Measurements from ENCODE around the gene NEDD4L.

The NEDD4L gene

GRCh38 chr18:58144106-58144505 lies 100.1 kb downstream of the NEDD4L start:
- Histone ChIP-seq H3K27ac (ENCODE audit: low read depth, low read length) (no peak overlapping the region), H3K9ac (ENCODE audit: low read depth in 1 of 2, low read length in 2 of 2) (no peak overlapping the region), H3K9me3 (ENCODE audit: control insufficient read depth in 1 of 2, low read length in 2 of 2) (no peaks in the 10 kb centered on the region), H3K36me3 (ENCODE audit: control insufficient read depth in 1 of 2, insufficient read depth in 2 of 2, low read length in 2 of 2) (no peaks in the 10 kb centered on the region), H3K4me1 (ENCODE audit: control insufficient read depth in 1 of 2, insufficient read depth in 2 of 2, low read length in 2 of 2) (peaks cover 2 to 14% of the 10 kb centered on the region in 2 donors), H3K27me3 (ENCODE audit: control insufficient read depth in 1 of 2, insufficient read depth in 2 of 2, low read length in 2 of 2) (no peaks in the 10 kb centered on the region), H3K4me3 (ENCODE audit: low read depth in 1 of 2, low read length in 2 of 2) (no peak overlapping the region)

- Histone ChIP-seq H3K9me3 (ENCODE audit: control insufficient read depth in 1 of 2, low read length in 2 of 2) (no peaks in the 10 kb centered on the region), H3K4me1 (ENCODE audit: control insufficient read depth in 1 of 2, insufficient read depth in 2 of 2, low read length in 2 of 2) (peaks cover 5 to 19% of the 10 kb centered on the region in 2 donors), H3K4me3 (ENCODE audit: low read depth in 1 of 2, low read length in 2 of 2) (no peak overlapping the region), H3K27ac (ENCODE audit: low read depth, low read length) (no peak overlapping the region), H3K9ac (ENCODE audit: low read depth in 1 of 2, low read length in 2 of 2) (no peak overlapping the region), H3K36me3 (ENCODE audit: control insufficient read depth in 1 of 2, insufficient read depth in 2 of 2, low read length in 2 of 2) (no peaks in the 10 kb centered on the region), H3K27me3 (ENCODE audit: control insufficient read depth in 1 of 2, insufficient read depth in 2 of 2, low read length in 2 of 2) (no peaks in the 10 kb centered on the region)
These were observed 100.8 kb downstream of the NEDD4L start for GRCh38 chr18:58144671-58145285.

DNA sequence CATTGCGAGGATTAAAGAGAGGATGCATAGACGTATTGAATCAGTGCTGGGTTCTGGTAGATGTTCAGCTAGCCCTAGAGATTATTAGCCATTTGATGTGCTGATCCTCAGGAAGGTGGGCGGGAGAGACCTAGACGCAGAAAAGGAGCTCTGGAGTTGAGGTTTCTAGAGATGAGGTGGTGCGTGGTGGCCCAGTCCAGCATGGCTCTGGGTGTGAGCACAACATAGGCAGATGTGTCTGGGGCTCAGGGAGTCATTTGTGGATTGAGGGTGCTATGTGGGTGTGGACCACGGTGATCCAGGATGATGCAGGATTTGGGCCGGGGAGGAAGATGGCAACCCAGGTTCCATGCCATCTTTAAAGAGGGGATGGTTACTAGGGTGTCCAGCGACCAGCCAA lies 102.1 kb downstream of the NEDD4L start:
- Histone ChIP-seq H3K27me3 (ENCODE audit: control insufficient read depth in 1 of 2, insufficient read depth in 2 of 2, low read length in 2 of 2) (no peaks in the 10 kb centered on the region), H3K9ac (ENCODE audit: low read depth in 1 of 2, low read length in 2 of 2) (no peak overlapping the region), H3K36me3 (ENCODE audit: control insufficient read depth in 1 of 2, insufficient read depth in 2 of 2, low read length in 2 of 2) (no peaks in the 10 kb centered on the region), H3K4me1 (ENCODE audit: control insufficient read depth in 1 of 2, insufficient read depth in 2 of 2, low read length in 2 of 2) (peaks cover 5 to 15% of the 10 kb centered on the region in 2 donors), H3K4me3 (ENCODE audit: low read depth in 1 of 2, low read length in 2 of 2) (no peak overlapping the region), H3K9me3 (ENCODE audit: control insufficient read depth in 1 of 2, low read length in 2 of 2) (no peaks in the 10 kb centered on the region), H3K27ac (ENCODE audit: low read depth, low read length) (no peak overlapping the region)

DNA sequence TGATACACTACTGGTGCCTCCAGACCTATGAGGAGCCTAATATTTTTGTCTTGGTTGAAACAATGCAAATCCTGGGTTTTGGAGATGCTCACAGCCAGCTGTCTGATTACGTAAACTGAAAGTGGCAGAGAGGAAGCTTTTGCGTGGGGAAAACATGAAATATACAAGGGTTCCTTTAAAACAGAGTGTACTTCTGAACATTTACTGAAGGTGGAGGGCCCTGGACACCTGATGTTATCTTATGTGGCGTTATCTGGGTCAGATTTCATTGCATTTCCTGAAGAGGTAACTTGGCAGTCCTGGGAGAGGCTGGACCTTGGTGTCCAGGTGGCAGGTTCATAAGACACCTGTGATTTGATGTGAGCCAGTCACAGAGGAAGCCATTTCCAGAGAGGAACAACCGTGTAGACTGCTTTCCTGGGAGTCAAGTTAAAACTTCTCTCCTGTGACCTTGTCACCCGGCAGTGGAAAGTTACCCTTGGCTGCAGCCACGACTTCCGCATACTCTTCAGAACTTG lies 105.0 kb downstream of the NEDD4L start:
- H3K4me3 ChIP-seq (ENCODE audit: low read depth in 1 of 2, low read length in 2 of 2): no peak overlapping the region
- H3K27ac ChIP-seq (ENCODE audit: low read depth, low read length): no peak overlapping the region
- H3K9me3 ChIP-seq (ENCODE audit: control insufficient read depth in 1 of 2, low read length in 2 of 2): no peaks in the 10 kb centered on the region
- peaks cover 5 to 15% of the 10 kb centered on the region in 2 donors for H3K4me1 ChIP-seq (ENCODE audit: control insufficient read depth in 1 of 2, insufficient read depth in 2 of 2, low read length in 2 of 2)
- no peak overlapping the region for H3K9ac ChIP-seq (ENCODE audit: low read depth in 1 of 2, low read length in 2 of 2)
- H3K27me3 ChIP-seq (ENCODE audit: control insufficient read depth in 1 of 2, insufficient read depth in 2 of 2, low read length in 2 of 2): no peaks in the 10 kb centered on the region
- H3K36me3 ChIP-seq (ENCODE audit: control insufficient read depth in 1 of 2, insufficient read depth in 2 of 2, low read length in 2 of 2): no peaks in the 10 kb centered on the region

DNA sequence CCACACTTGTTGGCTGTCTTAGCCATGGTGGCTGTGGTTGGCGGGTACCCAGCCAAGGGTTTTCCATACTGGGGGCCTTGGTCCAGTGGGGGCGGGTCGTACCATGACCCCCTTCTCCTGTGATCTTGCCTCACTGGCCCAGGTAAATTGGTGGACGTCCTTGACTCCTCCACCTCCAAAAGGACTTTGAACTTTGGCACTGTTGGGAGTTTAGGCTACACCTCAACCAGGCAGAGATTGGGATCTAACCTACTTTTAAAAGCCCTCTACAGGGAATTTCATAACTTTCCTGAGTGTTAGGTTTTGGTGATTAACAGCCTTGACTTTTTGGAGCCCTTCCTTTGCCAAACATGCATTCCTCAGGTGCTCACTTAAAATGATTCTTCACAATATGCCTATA lies 106.7 kb downstream of the NEDD4L start:
- Histone ChIP-seq H3K9ac (ENCODE audit: low read depth in 1 of 2, low read length in 2 of 2) (no peak overlapping the region), H3K36me3 (ENCODE audit: control insufficient read depth in 1 of 2, insufficient read depth in 2 of 2, low read length in 2 of 2) (no peaks in the 10 kb centered on the region), H3K9me3 (ENCODE audit: control insufficient read depth in 1 of 2, low read length in 2 of 2) (no peaks in the 10 kb centered on the region), H3K27ac (ENCODE audit: low read depth, low read length) (no peak overlapping the region), H3K27me3 (ENCODE audit: control insufficient read depth in 1 of 2, insufficient read depth in 2 of 2, low read length in 2 of 2) (no peaks in the 10 kb centered on the region), H3K4me3 (ENCODE audit: low read depth in 1 of 2, low read length in 2 of 2) (no peak overlapping the region), H3K4me1 (ENCODE audit: control insufficient read depth in 1 of 2, insufficient read depth in 2 of 2, low read length in 2 of 2) (peaks cover 5 to 15% of the 10 kb centered on the region in 2 donors)

DNA sequence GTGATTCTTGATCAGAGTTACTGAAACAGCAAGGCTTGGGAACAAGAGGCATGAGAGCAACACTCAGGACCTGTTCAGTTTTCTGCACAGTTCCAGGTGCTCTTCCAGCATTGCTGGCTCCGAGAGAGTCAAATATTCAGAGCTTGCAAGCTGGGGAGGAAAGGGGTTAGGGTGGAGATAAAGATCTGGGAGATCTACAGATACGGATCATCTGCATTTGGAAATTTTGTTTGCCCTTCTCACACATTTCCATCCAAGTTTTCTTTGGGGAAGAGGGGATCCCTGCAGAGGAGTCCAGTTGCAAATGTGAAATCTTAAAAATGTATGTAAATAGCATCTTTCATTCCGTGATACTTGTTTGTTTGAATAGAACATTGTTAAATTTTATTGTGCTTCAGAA lies 108.2 kb downstream of the NEDD4L start:
- Histone ChIP-seq H3K27ac (ENCODE audit: low read depth, low read length) (no peak overlapping the region), H3K4me3 (ENCODE audit: low read depth in 1 of 2, low read length in 2 of 2) (no peak overlapping the region), H3K36me3 (ENCODE audit: control insufficient read depth in 1 of 2, insufficient read depth in 2 of 2, low read length in 2 of 2) (no peaks in the 10 kb centered on the region), H3K9me3 (ENCODE audit: control insufficient read depth in 1 of 2, low read length in 2 of 2) (no peaks in the 10 kb centered on the region), H3K9ac (ENCODE audit: low read depth in 1 of 2, low read length in 2 of 2) (no peak overlapping the region), H3K27me3 (ENCODE audit: control insufficient read depth in 1 of 2, insufficient read depth in 2 of 2, low read length in 2 of 2) (no peaks in the 10 kb centered on the region), H3K4me1 (ENCODE audit: control insufficient read depth in 1 of 2, insufficient read depth in 2 of 2, low read length in 2 of 2) (peaks cover 5 to 15% of the 10 kb centered on the region in 2 donors)

DNA sequence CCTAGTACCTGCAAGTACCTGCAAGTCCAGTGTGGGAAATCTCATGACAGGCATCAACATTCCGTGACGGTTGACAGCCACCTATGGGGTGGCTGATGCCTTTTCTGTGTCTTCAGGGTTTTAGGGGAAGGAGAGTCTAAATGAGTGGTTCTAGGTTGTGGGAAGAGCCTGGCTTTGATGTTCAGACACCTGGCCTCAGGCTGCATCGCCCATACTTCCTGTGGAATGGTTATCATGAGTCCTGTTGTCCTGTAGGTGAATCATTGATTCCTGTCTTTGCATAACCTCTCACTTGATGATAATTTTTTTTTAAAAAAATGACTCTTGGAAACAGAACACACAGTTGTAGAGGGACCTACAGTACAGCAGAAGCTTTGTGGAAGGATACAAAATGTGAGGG lies 108.9 kb downstream of the NEDD4L start:
- Histone ChIP-seq H3K9me3 (ENCODE audit: control insufficient read depth in 1 of 2, low read length in 2 of 2) (no peaks in the 10 kb centered on the region), H3K4me1 (ENCODE audit: control insufficient read depth in 1 of 2, insufficient read depth in 2 of 2, low read length in 2 of 2) (peaks cover 5 to 15% of the 10 kb centered on the region in 2 donors)

DNA sequence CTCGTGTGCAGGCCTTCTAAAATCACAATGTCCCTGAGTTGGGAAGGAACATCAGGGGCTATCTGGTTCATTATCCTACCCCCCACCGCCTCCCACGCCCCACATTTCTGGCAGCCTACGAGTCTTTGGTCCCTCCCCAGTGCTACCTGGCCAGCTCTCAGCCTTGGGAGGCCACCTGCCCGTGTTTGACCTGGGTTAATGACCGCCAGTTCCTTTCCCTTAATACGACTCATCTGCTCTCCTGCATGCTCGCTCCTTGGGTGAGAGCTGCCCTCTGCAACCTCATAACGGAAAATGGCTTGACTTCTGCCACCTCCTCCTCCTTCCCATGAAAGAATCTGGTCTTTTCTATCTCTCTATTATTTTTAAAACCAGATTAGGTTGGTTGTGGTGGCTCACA lies 112.5 kb downstream of the NEDD4L start:
- Histone ChIP-seq H3K4me3 (ENCODE audit: low read depth in 1 of 2, low read length in 2 of 2) (no peak overlapping the region), H3K27me3 (ENCODE audit: control insufficient read depth in 1 of 2, insufficient read depth in 2 of 2, low read length in 2 of 2) (no peaks in the 10 kb centered on the region), H3K4me1 (ENCODE audit: control insufficient read depth in 1 of 2, insufficient read depth in 2 of 2, low read length in 2 of 2) (peaks cover 5 to 8% of the 10 kb centered on the region in 2 donors), H3K36me3 (ENCODE audit: control insufficient read depth in 1 of 2, insufficient read depth in 2 of 2, low read length in 2 of 2) (no peaks in the 10 kb centered on the region), H3K9ac (ENCODE audit: low read depth in 1 of 2, low read length in 2 of 2) (no peak overlapping the region), H3K9me3 (ENCODE audit: control insufficient read depth in 1 of 2, low read length in 2 of 2) (no peaks in the 10 kb centered on the region), H3K27ac (ENCODE audit: low read depth, low read length) (no peak overlapping the region)

More for the DNA sequence above, 108.9 kb downstream of the NEDD4L start:
- Histone ChIP-seq H3K4me3 (ENCODE audit: low read depth in 1 of 2, low read length in 2 of 2) (no peak overlapping the region), H3K27ac (ENCODE audit: low read depth, low read length) (no peak overlapping the region), H3K27me3 (ENCODE audit: control insufficient read depth in 1 of 2, insufficient read depth in 2 of 2, low read length in 2 of 2) (no peaks in the 10 kb centered on the region), H3K9ac (ENCODE audit: low read depth in 1 of 2, low read length in 2 of 2) (no peak overlapping the region), H3K36me3 (ENCODE audit: control insufficient read depth in 1 of 2, insufficient read depth in 2 of 2, low read length in 2 of 2) (no peaks in the 10 kb centered on the region)

- no peaks in the 10 kb centered on the region for H3K27me3 ChIP-seq (ENCODE audit: control insufficient read depth in 1 of 2, insufficient read depth in 2 of 2, low read length in 2 of 2)
- no peaks in the 10 kb centered on the region for H3K36me3 ChIP-seq (ENCODE audit: control insufficient read depth in 1 of 2, insufficient read depth in 2 of 2, low read length in 2 of 2)
- no peaks in the 10 kb centered on the region for H3K9me3 ChIP-seq (ENCODE audit: control insufficient read depth in 1 of 2, low read length in 2 of 2)
- H3K9ac ChIP-seq (ENCODE audit: low read depth in 1 of 2, low read length in 2 of 2): no peak overlapping the region
- H3K4me1 ChIP-seq (ENCODE audit: control insufficient read depth in 1 of 2, insufficient read depth in 2 of 2, low read length in 2 of 2): peaks cover 5 to 8% of the 10 kb centered on the region in 2 donors
- no peak overlapping the region for H3K27ac ChIP-seq (ENCODE audit: low read depth, low read length)
- no peak overlapping the region for H3K4me3 ChIP-seq (ENCODE audit: low read depth in 1 of 2, low read length in 2 of 2)
These were observed 113.2 kb downstream of the NEDD4L start for GRCh38 chr18:58157237-58157636.

DNA sequence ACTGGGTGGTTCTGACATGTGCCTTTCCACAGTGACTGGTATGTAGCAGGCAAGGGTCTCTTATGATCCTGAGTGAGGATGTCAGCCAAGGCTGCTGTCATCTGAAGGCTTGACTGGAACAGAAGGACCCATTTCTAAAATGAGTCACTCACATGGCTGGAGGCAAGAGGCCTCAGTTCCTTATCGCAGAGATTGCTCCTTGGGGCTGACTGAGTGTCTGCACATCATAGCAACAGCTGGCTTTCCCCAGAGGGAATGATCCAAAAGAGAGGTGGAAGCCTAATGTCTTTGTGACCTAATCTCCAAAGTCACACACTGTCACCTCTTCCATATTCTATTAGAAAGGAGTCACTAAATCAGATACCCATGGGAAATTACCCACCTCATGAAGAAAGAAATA lies 114.0 kb downstream of the NEDD4L start:
- Histone ChIP-seq H3K27ac (ENCODE audit: low read depth, low read length) (no peak overlapping the region), H3K9ac (ENCODE audit: low read depth in 1 of 2, low read length in 2 of 2) (no peak overlapping the region), H3K36me3 (ENCODE audit: control insufficient read depth in 1 of 2, insufficient read depth in 2 of 2, low read length in 2 of 2) (no peaks in the 10 kb centered on the region), H3K9me3 (ENCODE audit: control insufficient read depth in 1 of 2, low read length in 2 of 2) (no peaks in the 10 kb centered on the region), H3K27me3 (ENCODE audit: control insufficient read depth in 1 of 2, insufficient read depth in 2 of 2, low read length in 2 of 2) (no peaks in the 10 kb centered on the region), H3K4me1 (ENCODE audit: control insufficient read depth in 1 of 2, insufficient read depth in 2 of 2, low read length in 2 of 2) (peaks cover 5 to 8% of the 10 kb centered on the region in 2 donors), H3K4me3 (ENCODE audit: low read depth in 1 of 2, low read length in 2 of 2) (no peak overlapping the region)

Data from duodenal mucosa (tissue), 2 donors.